ENCODE data around the gene C2orf72. TPM values are rescaled to one million over a fixed set of nuclear protein-coding genes. Genes with fewer than 3 reads are reported as not detected.

Gene C2orf72
- total and polyA plus RNA-seq, 10 of the 15 experiments (the other 5 are each of a cell fraction or from before 2014, with no cell fraction given): under 0.01 to 0.29 (median 0.10) TPM; not detected in 6

- Histone ChIP-seq H3K9me3 (replicated peaks; ENCODE audit: control insufficient read depth, insufficient read depth, low read length) (no peaks in the 10 kb centered on the region), H3K4me1 (ENCODE audit: control insufficient read depth, insufficient read depth, low read length) (peaks cover 8% of the 10 kb centered on the region; the same call in 1 of the 2 replicates), H4K20me1 (ENCODE audit: control insufficient read depth, insufficient read depth) (no peaks in the 10 kb centered on the region), H3K9ac (ENCODE audit: control insufficient read depth, insufficient read depth, low read length) (no peak overlapping the region), H3K4me2 (ENCODE audit: control insufficient read depth, insufficient read depth) (no peak overlapping the region), H3K4me3 (no peak overlapping the region), H3K27ac (ENCODE audit: control insufficient read depth, insufficient read depth) (no peak overlapping the region), H3K36me3 (ENCODE audit: control insufficient read depth in 2 of 2, insufficient read depth in 2 of 2, low read length in 1 of 2) (no peaks in the 10 kb centered on the region), H3K79me2 (ENCODE audit: control insufficient read depth, insufficient read depth, low read length) (no peaks in the 10 kb centered on the region), H3K27me3 (replicated peaks in 1 of 2; ENCODE audit: control insufficient read depth in 2 of 2, insufficient read depth in 2 of 2, low read length in 1 of 2) (peaks cover 0 to 2% of the 10 kb centered on the region in 2 experiments; a peak in 2 of 4 replicates), H2AFZ (ENCODE audit: control insufficient read depth, low read depth, low read length) (no peak overlapping the region)
- TF ChIP-seq CBX3 (IDR thresholded peaks at IDR 0.05; ENCODE audit: borderline replicate concordance, low read depth) (no peak), GABPA (IDR thresholded peaks at IDR 0.05; ENCODE audit: low read depth) (no peak), E4F1 (IDR thresholded peaks at IDR 0.05; ENCODE audit: borderline replicate concordance, partially characterized antibody) (peak; percentile 9)
- in situ Hi-C loops (cut with MboI): loop anchor here (5.0 kb wide), 1 partner anchor 148 kb away; no protein-coding TSS in a partner anchor
- intact Hi-C loops (cut with micrococcal nuclease; ENCODE audit: unreplicated experiment): loop anchor here (5.0 kb wide), 1 partner anchor 63 kb away; no protein-coding TSS in a partner anchor
- no peak for ATAC-seq
- DNase-seq (ENCODE audit: low read depth, low spot score): no peak
- ChIA-PET SMC1A (ENCODE audit: uncharacterized antibody, unreplicated experiment) (interaction anchor here (1.3 kb wide), 1 partner anchor 226 kb away, joined by 3 read pairs; no protein-coding TSS in a partner anchor), CTCF (interaction anchor here (0.8 to 2.5 kb wide), 10 partner anchors 9 to 226 kb away, joined by 3 to 9 read pairs (median 4); no protein-coding TSS in a partner anchor), POLR2A (no interaction called here), RAD21 (ENCODE audit: unreplicated experiment) (interaction anchor here (1.1 kb wide), 1 partner anchor 226 kb away, joined by 4 read pairs; no protein-coding TSS in a partner anchor)
- no TSS peak for BruUV-seq (replicated peaks)
- WGBS (ENCODE audit: insufficient coverage, insufficient replicate concordance, low lambda C conversion rate, missing lambda C conversion rate): 17% methylated on average over 9 of the region's 9 CpGs
- FAIRE-seq: no peak
Observed at GRCh38 chr2:231050018-231050901, 12.9 kb downstream of the C2orf72 start.

Measured in GM12878 (cell line).